Left lobe of liver (tissue), 2 donors: ENCODE results near the gene ZNF436. TPM values are rescaled to one million over a fixed set of nuclear protein-coding genes. Genes with fewer than 3 reads are reported as not detected.
"Not testable (repeated sequence)": the region's sequence is repeated elsewhere in the genome, so short reads cannot be mapped to it uniquely, and the experiment has no call there.

ENCODE experiments used
- ATAC-seq: fragments of 200-7000 bp; cut with Tn5 transposase; one replicate; pipeline ENCODE4 v1.9.1; 2020; ENCODE audit warnings: mild to moderate bottlenecking, moderate library complexity
- DNase-seq: peaks from one replicate; pipeline ENCODE4 v3.0.0-alpha.2; 2020; ENCODE audit warnings: low spot score
- total RNA-seq: library from RNA; stranded (reverse); gene quantifications from one replicate; pipeline ENCODE4 v1.2.1, GENCODE V29; 2021
- donor health status: DM: no; HTN: no; CAD: no; lungs with moderate emphysema.
- donor health status: DM: no; HTN: yes; CAD: no.

ZNF436 gene
- total RNA-seq, 1 donor from 2014 or later, result 3.7 TPM

- peak; percentile 68 for ATAC-seq
- no peak for DNase-seq
These were observed 38.8 kb downstream of the ZNF436 start for GRCh38 chr1:23330846-23331245.

DNA sequence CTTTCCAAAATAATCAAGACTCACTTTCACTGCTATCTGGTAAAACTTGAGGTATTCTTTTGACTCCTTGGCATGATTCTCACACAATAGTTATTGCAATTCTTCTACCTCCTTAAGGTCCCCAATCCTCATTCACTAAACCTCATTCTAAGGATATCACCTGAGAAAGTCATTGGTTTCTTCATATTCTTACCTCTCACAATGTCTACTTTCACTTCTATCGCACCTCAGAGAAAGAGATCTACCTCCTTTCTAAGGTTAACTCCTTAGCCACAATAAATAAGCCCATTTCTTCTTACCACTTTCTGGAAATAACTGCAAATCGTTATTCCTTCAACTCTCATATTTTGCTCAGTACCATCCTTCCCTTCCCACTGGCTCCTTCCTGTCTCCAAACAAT is 44.2 kb downstream of the ZNF436 start:
- ATAC-seq (no peak), DNase-seq (no peak)

- ATAC-seq (no peak), DNase-seq (no peak)
These were observed 46.9 kb downstream of the ZNF436 start for GRCh38 chr1:23322770-23323169.

DNA sequence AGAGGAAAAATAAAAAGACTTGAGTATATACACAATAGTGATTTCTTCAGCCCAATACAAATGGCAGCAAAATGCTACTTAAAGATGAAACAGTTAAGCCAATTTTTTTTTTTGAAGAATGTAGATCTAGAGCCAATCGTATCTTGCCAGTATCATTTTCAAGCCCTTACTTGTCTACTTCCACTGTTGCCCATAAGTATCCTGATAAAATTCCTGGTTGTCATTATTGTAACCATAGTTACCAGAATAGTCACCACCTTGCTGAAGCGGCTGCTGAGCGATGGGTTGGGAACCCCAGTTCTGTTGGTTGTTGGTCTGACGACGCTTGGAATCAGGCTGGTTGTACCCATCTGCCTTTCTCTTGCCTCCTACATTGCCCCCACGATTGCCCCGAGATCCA is 59.4 kb downstream of the ZNF436 start:
- not testable (repeated sequence) for DNase-seq

More for the DNA sequence above, 59.4 kb downstream of the ZNF436 start:
- ATAC-seq, result not testable (repeated sequence)

Other genes with a start within 250 kb of the ZNF436 start
- 5.6 TPM for gene LUZP1, start 201.0 kb downstream of the ZNF436 start, total RNA-seq
- not detected for gene HTR1D, start 152.3 kb downstream of the ZNF436 start, total RNA-seq
- 32.2 TPM for gene HNRNPR, start 25.6 kb downstream of the ZNF436 start, total RNA-seq
- 70.9 TPM for gene TCEA3, start 54.9 kb upstream of the ZNF436 start, total RNA-seq
- gene ASAP3, start 114.3 kb upstream of the ZNF436 start, total RNA-seq, result 16.7 TPM
- gene E2F2, start 161.4 kb upstream of the ZNF436 start, total RNA-seq, result 0.15 TPM
- gene ID3, start 189.7 kb upstream of the ZNF436 start, total RNA-seq, result 19.7 TPM